SU-DHL-6 (cell line): Measurements from ENCODE around the gene CHST12.

Experiments
- H2AFZ ChIP-seq: fragments of 200-600 bp; sonication (generic); 2 replicates; pipeline ENCODE4 v1.6.1; 2014; ENCODE audit warnings: low read depth, mild to moderate bottlenecking, moderate library complexity, mixed read lengths, antibody characterized with exemption, low read length; ENCODE audit not compliant: severe bottlenecking
- H3F3A ChIP-seq: fragments of 200-600 bp; shearing (Covaris generic); 2 replicates; pipeline ENCODE4 v1.6.0; 2016; ENCODE audit warnings: antibody characterized with exemption, mild to moderate bottlenecking; ENCODE audit not compliant: insufficient read depth
- H3K27ac ChIP-seq: fragments of 200-600 bp; sonication (generic); 2 replicates; pipeline ENCODE4 v1.5.1; 2016; ENCODE audit warnings: low read depth, mild to moderate bottlenecking, low read length, moderate library complexity, mixed read lengths
- H3K27me3 ChIP-seq: fragments of 200-600 bp; sonication (generic), shearing (Covaris generic); 2 replicates; pipeline ENCODE4 v1.6.0; 2014; ENCODE audit warnings: mild to moderate bottlenecking, low read length
- H3K36me3 ChIP-seq: fragments of 200-600 bp; sonication (generic); 2 replicates; pipeline ENCODE4 v1.6.1; 2014; ENCODE audit warnings: mild to moderate bottlenecking, low read length, mixed read lengths
- H3K4me2 ChIP-seq: fragments of 300-600, 200-600 bp; shearing (Covaris generic), sonication (generic); 2 replicates; pipeline ENCODE4 v1.6.0; 2014; ENCODE audit warnings: low read length, low read depth, mild to moderate bottlenecking; ENCODE audit not compliant: poor library complexity, severe bottlenecking
- H3K4me3 ChIP-seq: fragments of 200-600 bp; sonication (generic); 2 replicates; pipeline ENCODE4 v1.5.1; 2014; ENCODE audit warnings: antibody characterized with exemption, low read length, mild to moderate bottlenecking, mixed read lengths; ENCODE audit not compliant: insufficient read depth, poor library complexity, severe bottlenecking
- H3K79me2 ChIP-seq: fragments of 200-600 bp; sonication (generic); 2 replicates; pipeline ENCODE4 v1.6.1; 2014; ENCODE audit warnings: mild to moderate bottlenecking, low read length, moderate library complexity; ENCODE audit not compliant: insufficient read depth
- H3K9ac ChIP-seq: fragments of 200-600 bp; sonication (generic); 2 replicates; pipeline ENCODE4 v1.7.0; 2014; ENCODE audit warnings: mild to moderate bottlenecking, low read length
- H3K9me2 ChIP-seq: fragments of 200-600 bp; sonication (generic); replicated peaks from 2 replicates; pipeline ENCODE4 v1.6.1; 2014; ENCODE audit warnings: low read length; ENCODE audit not compliant: insufficient read depth
- H3K9me3 ChIP-seq: fragments of 200-600 bp; sonication (generic); 2 replicates; pipeline ENCODE4 v1.6.1; 2014; ENCODE audit warnings: low read length, mixed read lengths; ENCODE audit not compliant: insufficient read depth
- H4K20me1 ChIP-seq: fragments of 200-600 bp; sonication (generic); 2 replicates; pipeline ENCODE4 v1.6.1; 2014; ENCODE audit warnings: low read depth, mild to moderate bottlenecking, antibody characterized with exemption, low read length, moderate library complexity, mixed read lengths
- CTCF ChIP-seq: fragments of 200-600 bp; sonication (generic); IDR thresholded peaks from one replicate; pipeline ENCODE4 v1.5.1; 2017; ENCODE audit warnings: antibody characterized with exemption, mild to moderate bottlenecking, low read length, moderate library complexity; ENCODE audit not compliant: insufficient read depth, poor library complexity, severe bottlenecking
- EZH2phosphoT487 ChIP-seq: fragments of 200-600 bp; sonication (generic), shearing (Covaris generic); conservative IDR thresholded peaks from 2 replicates; pipeline ENCODE4 v1.6.1; 2018; ENCODE audit warnings: mild to moderate bottlenecking, antibody characterized with exemption, low read length, moderate library complexity, mixed read lengths

Gene CHST12

GRCh38 chr7:2490181-2490651 is 86.8 kb downstream of the CHST12 start:
- Histone ChIP-seq H3K4me3 (no peak overlapping the region), H2AFZ (no peak overlapping the region)

DNA sequence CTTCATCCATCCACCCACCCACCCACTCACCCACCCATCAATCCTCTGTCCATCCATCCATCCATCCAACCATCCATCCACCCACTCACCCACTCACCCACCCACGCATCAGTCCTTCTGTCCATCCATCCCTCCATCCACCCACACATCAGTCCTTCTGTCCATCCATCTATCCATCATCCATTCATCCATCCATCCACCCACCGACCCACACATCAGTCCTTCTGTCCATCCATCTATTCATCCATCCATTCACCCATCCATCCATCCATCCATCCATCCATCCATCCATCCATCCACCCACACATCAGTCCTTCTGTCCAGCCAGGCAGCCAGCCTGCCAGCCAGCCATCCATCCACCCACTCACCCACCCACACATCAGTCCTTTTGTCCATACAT is 88.6 kb downstream of the CHST12 start:
- Histone ChIP-seq H4K20me1 (no peaks in the 10 kb centered on the region), H3K36me3 (no peaks in the 10 kb centered on the region), H3K9ac (no peak overlapping the region), H3F3A (no peaks in the 10 kb centered on the region), H3K79me2 (no peaks in the 10 kb centered on the region), H3K4me2 (no peak overlapping the region), H3K9me3 (no peaks in the 10 kb centered on the region), H3K4me3 (no peak overlapping the region), H3K27me3 (no peaks in the 10 kb centered on the region), H3K27ac (no peak overlapping the region), H3K9me2 (no peaks in the 10 kb centered on the region), H2AFZ (no peak overlapping the region)
- TF ChIP-seq CTCF, result no peak
- TF ChIP-seq EZH2phosphoT487, result no peak

More at GRCh38 chr7:2490181-2490651, 86.8 kb downstream of the CHST12 start:
- H3K36me3 ChIP-seq, result no peaks in the 10 kb centered on the region
- H4K20me1 ChIP-seq, result no peaks in the 10 kb centered on the region
- no peaks in the 10 kb centered on the region for H3K79me2 ChIP-seq
- TF ChIP-seq EZH2phosphoT487 (no peak), CTCF (no peak)
- H3K27ac ChIP-seq, result no peak overlapping the region
- no peaks in the 10 kb centered on the region for H3K27me3 ChIP-seq
- H3K9me3 ChIP-seq, result no peaks in the 10 kb centered on the region
- H3K9ac ChIP-seq, result no peak overlapping the region
- H3K4me2 ChIP-seq, result no peak overlapping the region
- no peaks in the 10 kb centered on the region for H3K9me2 ChIP-seq
- H3F3A ChIP-seq, result no peaks in the 10 kb centered on the region

GRCh38 chr7:2493205-2494164 is 90.1 kb downstream of the CHST12 start:
- Histone ChIP-seq H2AFZ (no peak overlapping the region), H3K79me2 (no peaks in the 10 kb centered on the region), H3F3A (no peaks in the 10 kb centered on the region), H3K9me3 (no peaks in the 10 kb centered on the region), H3K36me3 (no peaks in the 10 kb centered on the region), H3K9me2 (no peaks in the 10 kb centered on the region), H3K27me3 (no peaks in the 10 kb centered on the region), H3K4me3 (no peak overlapping the region), H4K20me1 (no peaks in the 10 kb centered on the region), H3K9ac (no peak overlapping the region), H3K27ac (no peak overlapping the region), H3K4me2 (no peak overlapping the region)
- TF ChIP-seq EZH2phosphoT487 (no peak), CTCF (no peak)
